OCI-LY1 (cell line): Measurements from ENCODE around the gene TRPV5.

Experiments used
- H2AFZ ChIP-seq: fragments of 200-600 bp; sonication (generic), shearing (Covaris generic); 2 replicates; pipeline ENCODE4 v1.6.0; 2014; ENCODE audit warnings: antibody characterized with exemption, mild to moderate bottlenecking, low read length
- H3F3A ChIP-seq: fragments of 200-600 bp; sonication (generic), shearing (Covaris generic); 2 replicates; pipeline ENCODE4 v1.6.0; 2014; ENCODE audit warnings: mild to moderate bottlenecking, antibody characterized with exemption, low read length, moderate library complexity; ENCODE audit not compliant: insufficient read depth
- H3K27ac ChIP-seq: fragments of 200-600 bp; sonication (generic); 2 replicates; pipeline ENCODE4 v1.5.1; 2014; ENCODE audit warnings: low read length, mixed run types, mild to moderate bottlenecking, low read depth; ENCODE audit not compliant: poor library complexity, severe bottlenecking
- H3K27me3 ChIP-seq: fragments of 200-600 bp; sonication (generic); 2 replicates; pipeline ENCODE4 v1.6.0; 2014; ENCODE audit warnings: antibody characterized with exemption, mild to moderate bottlenecking, low read length, moderate library complexity; ENCODE audit not compliant: insufficient read depth
- H3K36me3 ChIP-seq: fragments of 200-600 bp; sonication (generic); 2 replicates; pipeline ENCODE4 v1.6.1; 2014; ENCODE audit warnings: mild to moderate bottlenecking, antibody characterized with exemption, low read length, moderate library complexity, mixed read lengths; ENCODE audit not compliant: insufficient read depth
- H3K4me1 ChIP-seq: fragments of 200-600 bp; sonication (generic); 2 replicates; pipeline ENCODE4 v1.5.1; 2014; ENCODE audit warnings: mild to moderate bottlenecking, low read length, moderate library complexity; ENCODE audit not compliant: insufficient read depth, severe bottlenecking
- H3K4me2 ChIP-seq: fragments of 200-600 bp; sonication (generic), shearing (Covaris generic); 2 replicates; pipeline ENCODE4 v1.6.1; 2014; ENCODE audit warnings: low read length
- H3K4me3 ChIP-seq: fragments of 200-600 bp; sonication (generic); 2 replicates; pipeline ENCODE4 v1.5.1; 2014; ENCODE audit warnings: low read length, low read depth, mild to moderate bottlenecking, mixed read lengths; ENCODE audit not compliant: poor library complexity, severe bottlenecking
- H3K79me2 ChIP-seq: fragments of 200-600 bp; shearing (Covaris generic); 2 replicates; pipeline ENCODE4 v1.6.1; 2016; ENCODE audit warnings: mixed run types, low read length, mixed read lengths; ENCODE audit not compliant: insufficient read depth
- H3K9ac ChIP-seq: fragments of 200-600 bp; sonication (generic), shearing (Covaris generic); 2 replicates; pipeline ENCODE4 v1.6.1; 2014; ENCODE audit warnings: mild to moderate bottlenecking, low read length, mixed read lengths
- H3K9me2 ChIP-seq: fragments of 200-600 bp; sonication (generic), shearing (Covaris generic); 2 replicates; pipeline ENCODE4 v1.6.1; 2014; ENCODE audit warnings: low read depth, mild to moderate bottlenecking, low read length, mixed read lengths
- H3K9me3 ChIP-seq: fragments of 200-600 bp; shearing (Covaris generic); 2 replicates; pipeline ENCODE4 v1.6.1; 2014; ENCODE audit warnings: low read length, mixed read lengths
- H4K20me1 ChIP-seq: fragments of 200-600 bp; sonication (generic), shearing (Covaris generic); 2 replicates; pipeline ENCODE4 v1.6.0; 2016; ENCODE audit warnings: mild to moderate bottlenecking, low read length; ENCODE audit not compliant: insufficient read depth
- EZH2 ChIP-seq: fragments of 200-600 bp; sonication (generic), shearing (Covaris generic); IDR thresholded peaks from 2 replicates; pipeline ENCODE4 v1.8.0; 2017; ENCODE audit warnings: borderline replicate concordance, mixed run types, mild to moderate bottlenecking, antibody characterized with exemption, low read length, moderate library complexity, mixed read lengths
- TF ChIP-seq, protein P1 (sequence below): fragments of 200-600 bp; sonication (generic), shearing (Covaris generic); IDR thresholded peaks from 2 replicates; pipeline ENCODE4 v1.5.1; 2017; ENCODE audit warnings: mild to moderate bottlenecking, antibody characterized with exemption, low read length, moderate library complexity, mixed read lengths

TRPV5 gene

DNA sequence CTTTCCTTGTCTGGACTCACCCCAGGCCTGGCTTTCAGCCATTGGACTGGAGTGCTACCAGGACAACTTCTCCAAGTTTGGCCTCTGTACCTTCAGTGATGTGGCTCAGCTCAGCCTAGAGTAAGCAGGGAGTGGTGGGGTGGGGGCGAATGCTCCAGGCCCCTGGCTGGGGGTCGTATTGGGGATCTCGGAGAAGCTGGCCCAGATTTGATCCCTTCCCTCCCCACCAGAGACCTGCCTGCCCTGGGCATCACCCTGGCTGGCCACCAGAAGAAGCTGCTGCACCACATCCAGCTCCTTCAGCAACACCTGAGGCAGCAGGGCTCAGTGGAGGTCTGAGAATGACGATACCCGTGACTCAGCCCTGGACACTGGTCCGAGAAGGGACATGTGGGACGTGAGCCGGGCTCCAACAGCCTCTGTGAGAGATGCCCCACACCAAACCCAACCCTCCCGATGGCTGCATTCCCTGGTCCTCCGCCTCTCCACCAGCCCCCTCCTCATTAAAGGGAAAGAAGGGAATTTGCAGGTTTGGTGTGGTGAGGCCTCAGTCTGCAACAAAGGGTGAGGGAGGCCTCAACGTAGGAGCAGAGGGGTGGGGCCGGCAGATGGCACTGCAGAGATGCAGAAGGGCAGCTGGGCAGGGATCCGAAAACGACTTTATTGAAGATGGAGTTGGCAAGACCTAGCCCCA is 62.8 kb downstream of the TRPV5 start:
- H3K79me2 ChIP-seq: no peaks in the 10 kb centered on the region
- no peaks in the 10 kb centered on the region for H3K9me2 ChIP-seq
- no peak overlapping the region for H3K4me2 ChIP-seq
- no peak overlapping the region for H2AFZ ChIP-seq
- H3K9me3 ChIP-seq: no peaks in the 10 kb centered on the region
- H3F3A ChIP-seq: no peaks in the 10 kb centered on the region
- no peaks in the 10 kb centered on the region for H3K36me3 ChIP-seq
- no peaks in the 10 kb centered on the region for H4K20me1 ChIP-seq
- H3K9ac ChIP-seq: no peak overlapping the region
- H3K4me3 ChIP-seq: no peak overlapping the region
- no peak overlapping the region for H3K27ac ChIP-seq
- H3K4me1 ChIP-seq: no peaks in the 10 kb centered on the region
- no peaks in the 10 kb centered on the region; the same call in none of the 2 replicates for H3K27me3 ChIP-seq
- TF ChIP-seq, protein P1, sequence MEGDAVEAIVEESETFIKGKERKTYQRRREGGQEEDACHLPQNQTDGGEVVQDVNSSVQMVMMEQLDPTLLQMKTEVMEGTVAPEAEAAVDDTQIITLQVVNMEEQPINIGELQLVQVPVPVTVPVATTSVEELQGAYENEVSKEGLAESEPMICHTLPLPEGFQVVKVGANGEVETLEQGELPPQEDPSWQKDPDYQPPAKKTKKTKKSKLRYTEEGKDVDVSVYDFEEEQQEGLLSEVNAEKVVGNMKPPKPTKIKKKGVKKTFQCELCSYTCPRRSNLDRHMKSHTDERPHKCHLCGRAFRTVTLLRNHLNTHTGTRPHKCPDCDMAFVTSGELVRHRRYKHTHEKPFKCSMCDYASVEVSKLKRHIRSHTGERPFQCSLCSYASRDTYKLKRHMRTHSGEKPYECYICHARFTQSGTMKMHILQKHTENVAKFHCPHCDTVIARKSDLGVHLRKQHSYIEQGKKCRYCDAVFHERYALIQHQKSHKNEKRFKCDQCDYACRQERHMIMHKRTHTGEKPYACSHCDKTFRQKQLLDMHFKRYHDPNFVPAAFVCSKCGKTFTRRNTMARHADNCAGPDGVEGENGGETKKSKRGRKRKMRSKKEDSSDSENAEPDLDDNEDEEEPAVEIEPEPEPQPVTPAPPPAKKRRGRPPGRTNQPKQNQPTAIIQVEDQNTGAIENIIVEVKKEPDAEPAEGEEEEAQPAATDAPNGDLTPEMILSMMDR: peak; percentile 15; the same call in 1 of the 2 replicates
- no peak for TF ChIP-seq EZH2

DNA sequence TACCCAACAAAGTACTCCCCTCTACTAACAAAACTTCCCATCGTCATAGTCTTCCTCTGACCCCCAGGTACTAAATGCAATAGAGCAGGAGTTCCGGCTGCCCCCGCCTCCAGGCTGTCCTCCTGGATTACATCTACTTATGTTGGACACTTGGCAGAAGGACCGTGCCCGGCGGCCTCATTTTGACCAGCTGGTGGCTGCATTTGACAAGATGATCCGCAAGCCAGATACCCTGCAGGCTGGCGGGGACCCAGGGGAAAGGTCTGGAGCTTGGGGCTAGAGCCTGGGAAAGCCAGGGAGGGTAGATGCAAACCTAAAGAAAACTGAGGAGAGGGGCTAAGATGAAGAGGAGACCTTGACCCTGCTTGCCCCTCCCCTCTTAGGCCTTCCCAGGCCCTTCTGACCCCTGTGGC is 63.4 kb downstream of the TRPV5 start:
- H3K27ac ChIP-seq: no peak overlapping the region
- no peak overlapping the region for H3K4me2 ChIP-seq
- no peak for TF ChIP-seq EZH2
- TF ChIP-seq, protein P1: no peak
- H3K9me2 ChIP-seq: no peaks in the 10 kb centered on the region
- no peak overlapping the region for H3K9ac ChIP-seq
- H3K4me3 ChIP-seq: no peak overlapping the region
- no peaks in the 10 kb centered on the region for H4K20me1 ChIP-seq
- H3F3A ChIP-seq: no peaks in the 10 kb centered on the region
- no peak overlapping the region for H2AFZ ChIP-seq
- no peaks in the 10 kb centered on the region for H3K9me3 ChIP-seq
- no peaks in the 10 kb centered on the region for H3K36me3 ChIP-seq
- H3K27me3 ChIP-seq: no peaks in the 10 kb centered on the region; the same call in none of the 2 replicates
- no peaks in the 10 kb centered on the region for H3K79me2 ChIP-seq
- no peaks in the 10 kb centered on the region for H3K4me1 ChIP-seq

DNA sequence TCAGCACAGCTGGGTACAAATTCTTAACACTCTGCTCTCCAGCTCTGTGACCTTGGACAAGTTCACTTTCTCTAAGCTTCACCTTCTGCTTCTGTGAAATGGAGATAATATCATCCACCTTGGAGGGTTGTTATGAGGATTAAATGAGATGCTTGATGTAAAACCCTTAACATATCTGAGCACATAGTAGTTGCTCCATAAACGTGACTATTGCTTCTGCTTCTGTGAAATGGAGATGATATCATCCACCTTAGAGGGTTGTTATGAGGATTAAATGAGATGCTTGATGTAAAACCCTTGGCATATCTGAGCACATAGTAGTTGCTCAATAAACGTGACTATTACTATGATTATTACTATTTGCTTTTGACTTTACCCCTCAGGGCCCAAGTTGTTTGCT is 64.1 kb downstream of the TRPV5 start:
- Histone ChIP-seq H3K4me1 (no peaks in the 10 kb centered on the region), H2AFZ (no peak overlapping the region), H3K79me2 (no peaks in the 10 kb centered on the region), H3K27me3 (no peaks in the 10 kb centered on the region; the same call in none of the 2 replicates), H3K4me3 (no peak overlapping the region), H3K9me3 (no peaks in the 10 kb centered on the region), H3K4me2 (no peak overlapping the region), H3K36me3 (no peaks in the 10 kb centered on the region), H3K27ac (no peak overlapping the region), H3F3A (no peaks in the 10 kb centered on the region), H3K9me2 (no peaks in the 10 kb centered on the region), H4K20me1 (no peaks in the 10 kb centered on the region), H3K9ac (no peak overlapping the region)
- TF ChIP-seq, protein P1: no peak
- TF ChIP-seq EZH2: no peak
